ENCODE results near the gene C2orf49.
A peak's percentile ranks its signal among the peaks of the same experiment; 100 is the strongest.

C2orf49 gene

DNA sequence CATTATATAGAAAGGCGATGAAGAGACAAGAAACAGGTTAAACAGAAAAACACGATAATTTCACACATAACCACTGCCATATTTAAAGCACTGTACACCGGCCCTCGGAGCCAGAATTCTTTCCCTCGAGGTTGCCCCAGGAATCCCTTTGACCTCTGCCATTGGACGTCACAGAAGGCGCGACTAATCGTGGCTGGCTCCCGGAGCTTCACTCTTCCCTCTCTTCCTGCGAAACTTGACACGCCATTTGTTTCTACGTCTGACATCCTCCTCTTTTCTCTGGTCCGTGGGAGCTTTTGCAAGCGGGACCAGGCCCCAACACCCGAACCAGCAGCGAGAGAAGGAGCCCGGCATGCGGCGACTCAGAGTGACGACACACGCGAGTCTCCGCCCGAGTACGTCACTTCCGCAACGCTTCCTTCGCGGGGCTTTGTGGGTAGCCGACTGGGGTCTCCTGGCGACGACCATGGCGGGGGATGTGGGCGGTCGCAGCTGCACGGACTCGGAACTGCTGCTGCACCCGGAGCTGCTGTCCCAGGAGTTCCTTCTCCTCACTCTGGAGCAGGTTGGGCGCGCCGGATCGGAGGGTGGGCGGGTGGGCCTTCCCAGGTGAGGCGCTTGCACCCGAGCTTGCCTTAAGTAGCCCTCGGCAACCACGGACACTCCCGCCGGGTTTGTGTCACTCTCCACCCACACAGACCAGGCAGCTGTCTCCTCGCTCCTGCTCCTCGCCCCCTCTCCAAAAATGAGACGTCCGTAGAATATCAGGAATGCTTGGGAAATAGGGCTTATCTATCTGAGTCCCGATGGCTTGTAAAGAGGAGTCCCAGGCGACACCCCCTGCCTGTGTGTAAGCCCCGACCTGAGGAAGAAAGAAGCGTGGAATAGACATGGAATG lies at the start of gene C2orf49:
Gene C2orf49 (plus strand): TSS at position 419 of the 898 bp plus-strand sequence. CDS start 48 bp downstream, at position 467.
- Histone ChIP-seq H3K4me3 (ENCODE audit: low read length) (peak within 1 kb of the TSS; percentile 98), H3K27me3 (ENCODE audit: insufficient read depth, low read length) (no peaks in the 10 kb centered on the region), H3K9me3 (ENCODE audit: insufficient read depth, low read depth, low read length) (no peaks in the 10 kb centered on the region), H3K4me1 (ENCODE audit: insufficient read depth, low read length) (peaks cover 3% of the 10 kb centered on the region; the same call in 1 of the 2 replicates), H3K27ac (ENCODE audit: low read length) (peak within 1 kb of the TSS; percentile 92), H3K9ac (ENCODE audit: low read depth, low read length) (peak within 1 kb of the TSS; percentile 97), H3K36me3 (ENCODE audit: insufficient read depth, low read depth, low read length) (peaks cover 38% of the 10 kb centered on the region)

DNA sequence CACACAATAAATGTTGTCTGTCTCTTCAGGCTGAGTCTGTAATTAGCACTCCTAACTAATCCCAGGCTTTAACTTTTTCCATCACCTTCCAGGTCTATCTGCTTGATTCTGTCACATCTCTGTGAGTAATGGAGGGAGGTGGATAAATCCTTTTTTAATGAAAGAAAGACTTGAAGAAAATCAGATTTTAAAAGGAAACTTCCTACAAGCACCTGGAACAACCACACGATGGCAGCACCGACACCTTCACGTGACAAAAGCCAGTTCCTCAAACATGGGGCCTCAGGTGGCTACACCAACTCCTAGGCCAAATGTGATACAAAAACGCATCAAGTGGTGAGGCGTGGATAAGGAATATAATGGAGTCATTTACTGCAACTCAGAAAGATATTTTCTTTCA lies 49.6 kb upstream of the C2orf49 start:
- no peak overlapping the region for H3K27ac ChIP-seq (ENCODE audit: low read length)
- H3K4me3 ChIP-seq (ENCODE audit: low read length) = no peak overlapping the region
- H3K9me3 ChIP-seq (ENCODE audit: insufficient read depth, low read depth, low read length) = no peaks in the 10 kb centered on the region
- no peak overlapping the region for H3K9ac ChIP-seq (ENCODE audit: low read depth, low read length)
- H3K4me1 ChIP-seq (ENCODE audit: insufficient read depth, low read length) = no peaks in the 10 kb centered on the region
- H3K27me3 ChIP-seq (ENCODE audit: insufficient read depth, low read length) = no peaks in the 10 kb centered on the region
- H3K36me3 ChIP-seq (ENCODE audit: insufficient read depth, low read depth, low read length) = peaks cover 44% of the 10 kb centered on the region

DNA sequence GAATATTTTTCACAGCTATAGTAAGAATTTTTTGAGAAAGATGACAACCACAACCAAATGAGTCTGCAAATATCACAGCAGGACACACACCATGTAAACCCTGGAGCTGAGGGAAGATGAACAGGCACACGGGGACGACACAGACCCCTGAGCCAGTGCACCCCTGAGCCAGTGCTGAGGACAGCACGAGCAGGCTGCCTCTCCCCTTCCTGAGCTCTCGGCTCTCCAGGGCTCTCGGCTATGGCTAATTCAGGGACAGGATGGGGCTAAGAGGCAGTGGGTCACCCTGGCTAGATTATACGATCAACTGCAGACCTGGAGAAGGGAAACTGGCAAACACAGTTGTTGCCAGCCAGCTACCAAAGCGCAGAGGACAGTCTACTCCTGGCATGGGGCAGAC lies 49.2 kb upstream of the C2orf49 start:
- Histone ChIP-seq H3K4me3 (ENCODE audit: low read length) (no peak overlapping the region), H3K27me3 (ENCODE audit: insufficient read depth, low read length) (no peaks in the 10 kb centered on the region), H3K9ac (ENCODE audit: low read depth, low read length) (no peak overlapping the region), H3K36me3 (ENCODE audit: insufficient read depth, low read depth, low read length) (peaks cover 41% of the 10 kb centered on the region), H3K27ac (ENCODE audit: low read length) (no peak overlapping the region), H3K9me3 (ENCODE audit: insufficient read depth, low read depth, low read length) (no peaks in the 10 kb centered on the region), H3K4me1 (ENCODE audit: insufficient read depth, low read length) (no peaks in the 10 kb centered on the region)

DNA sequence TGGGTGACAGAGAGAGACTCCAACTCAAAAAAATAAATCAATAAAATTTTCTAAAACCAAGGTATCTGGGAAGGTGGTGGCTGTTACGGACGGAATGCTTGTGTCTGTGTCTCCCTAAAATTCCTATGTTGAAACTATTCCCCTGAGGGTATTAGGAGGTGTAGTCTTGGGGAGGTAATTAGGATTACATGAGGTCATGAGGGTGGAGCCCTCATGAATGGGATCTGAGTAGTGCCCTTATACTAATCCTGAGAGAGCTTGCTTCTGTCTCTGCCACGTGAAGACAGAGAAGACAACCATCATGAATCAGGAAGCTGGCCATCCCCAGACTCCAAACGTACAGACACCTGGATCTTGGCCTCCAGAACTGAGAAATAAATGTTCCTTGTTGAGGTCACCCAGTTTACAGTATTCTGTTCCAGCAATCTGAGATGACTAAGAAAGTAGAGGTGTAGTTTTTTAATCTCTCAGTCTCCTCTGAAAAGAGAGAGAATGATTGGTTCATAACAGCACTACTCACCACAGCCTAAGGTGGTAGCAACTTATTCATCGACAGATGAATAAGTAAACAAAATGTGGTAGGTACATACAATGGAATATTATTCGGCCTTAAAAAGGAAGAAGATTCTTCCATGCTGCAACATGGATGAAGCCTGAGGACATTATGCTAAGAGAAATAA lies 46.2 kb upstream of the C2orf49 start:
- Histone ChIP-seq H3K4me1 (ENCODE audit: insufficient read depth, low read length) (no peaks in the 10 kb centered on the region), H3K36me3 (ENCODE audit: insufficient read depth, low read depth, low read length) (peaks cover 51% of the 10 kb centered on the region), H3K27ac (ENCODE audit: low read length) (no peak overlapping the region), H3K27me3 (ENCODE audit: insufficient read depth, low read length) (no peaks in the 10 kb centered on the region), H3K9me3 (ENCODE audit: insufficient read depth, low read depth, low read length) (no peaks in the 10 kb centered on the region), H3K4me3 (ENCODE audit: low read length) (no peak overlapping the region), H3K9ac (ENCODE audit: low read depth, low read length) (no peak overlapping the region)

DNA sequence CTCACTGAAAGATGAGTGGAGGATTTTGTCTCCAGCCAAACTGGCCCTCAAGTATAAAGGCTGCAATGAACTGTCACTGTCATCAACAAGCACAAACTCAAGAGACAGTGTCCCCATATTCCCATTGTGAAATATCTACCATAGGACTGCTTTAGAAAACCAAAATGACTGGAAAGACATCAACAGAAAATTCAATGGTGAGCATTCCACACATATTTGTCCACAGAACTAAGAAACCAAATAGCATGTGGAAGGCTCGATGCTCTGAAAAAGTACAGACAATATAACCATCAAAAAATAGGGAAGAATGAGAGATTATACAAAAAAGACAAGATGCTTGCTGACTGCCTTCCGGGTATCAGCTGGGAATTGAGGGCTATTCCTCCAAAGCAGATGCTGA lies 45.4 kb upstream of the C2orf49 start:
- Histone ChIP-seq H3K9ac (ENCODE audit: low read depth, low read length) (no peak overlapping the region), H3K9me3 (ENCODE audit: insufficient read depth, low read depth, low read length) (no peaks in the 10 kb centered on the region), H3K27ac (ENCODE audit: low read length) (no peak overlapping the region), H3K27me3 (ENCODE audit: insufficient read depth, low read length) (no peaks in the 10 kb centered on the region), H3K4me1 (ENCODE audit: insufficient read depth, low read length) (no peaks in the 10 kb centered on the region), H3K4me3 (ENCODE audit: low read length) (no peak overlapping the region), H3K36me3 (ENCODE audit: insufficient read depth, low read depth, low read length) (peaks cover 52% of the 10 kb centered on the region)

DNA sequence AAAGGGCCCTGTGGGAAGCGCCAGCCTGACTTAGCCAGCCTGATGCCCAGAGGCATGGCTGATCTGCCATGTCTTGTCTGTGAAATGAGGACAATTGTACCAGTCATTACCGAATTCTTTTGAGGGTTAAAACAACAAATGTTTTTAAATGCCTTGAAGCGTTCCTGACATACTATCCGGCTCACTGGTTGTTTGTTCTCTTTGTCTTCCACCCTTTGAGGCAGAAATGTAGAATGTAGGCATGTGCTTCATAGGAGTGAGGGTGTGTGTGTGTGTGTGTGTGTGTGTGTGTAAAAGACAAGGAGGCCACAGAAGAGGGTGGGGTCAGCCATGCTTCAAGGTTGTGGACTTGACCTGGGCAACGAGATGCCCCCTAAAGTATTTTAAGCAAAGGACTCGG lies 43.3 kb upstream of the C2orf49 start:
- Histone ChIP-seq H3K4me1 (ENCODE audit: insufficient read depth, low read length) (no peaks in the 10 kb centered on the region), H3K27ac (ENCODE audit: low read length) (no peak overlapping the region), H3K4me3 (ENCODE audit: low read length) (no peak overlapping the region), H3K27me3 (ENCODE audit: insufficient read depth, low read length) (no peaks in the 10 kb centered on the region), H3K36me3 (ENCODE audit: insufficient read depth, low read depth, low read length) (peaks cover 68% of the 10 kb centered on the region), H3K9me3 (ENCODE audit: insufficient read depth, low read depth, low read length) (no peaks in the 10 kb centered on the region), H3K9ac (ENCODE audit: low read depth, low read length) (no peak overlapping the region)

DNA sequence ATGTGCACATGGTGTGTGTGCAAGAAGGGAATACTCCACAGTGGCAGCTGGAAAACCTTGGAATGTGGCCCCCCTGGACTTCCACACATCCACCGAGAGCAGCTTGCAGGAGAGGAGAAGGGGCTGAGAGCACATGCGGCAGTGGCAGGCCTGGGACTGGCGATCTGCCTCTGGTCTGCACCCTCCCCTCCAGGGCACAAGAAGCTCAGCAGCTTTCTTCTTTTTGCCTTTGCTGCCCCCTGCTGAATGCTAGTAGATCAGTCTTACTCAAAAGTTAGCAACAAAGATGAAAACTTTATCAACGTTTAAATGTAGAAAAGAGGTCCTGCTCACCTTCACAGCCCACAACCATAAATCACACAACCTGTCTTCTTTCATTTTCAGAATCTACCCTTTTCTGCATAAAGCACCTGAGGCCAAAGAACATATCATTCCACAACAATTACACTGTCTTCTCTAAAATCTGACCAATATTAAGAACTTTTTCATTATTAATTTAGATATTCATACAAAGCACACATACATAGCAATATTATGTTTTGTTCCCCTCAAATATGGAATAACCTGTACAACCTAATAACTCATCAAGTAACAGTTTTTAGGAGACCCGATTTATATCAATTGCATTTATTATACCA lies 42.4 kb upstream of the C2orf49 start:
- no peaks in the 10 kb centered on the region for H3K27me3 ChIP-seq (ENCODE audit: insufficient read depth, low read length)
- no peak overlapping the region for H3K27ac ChIP-seq (ENCODE audit: low read length)
- H3K9ac ChIP-seq (ENCODE audit: low read depth, low read length) = peak overlapping the region; percentile 8; the same call in 1 of the 2 replicates
- no peaks in the 10 kb centered on the region for H3K4me1 ChIP-seq (ENCODE audit: insufficient read depth, low read length)
- peaks cover 61% of the 10 kb centered on the region for H3K36me3 ChIP-seq (ENCODE audit: insufficient read depth, low read depth, low read length)
- no peaks in the 10 kb centered on the region for H3K9me3 ChIP-seq (ENCODE audit: insufficient read depth, low read depth, low read length)
- no peak overlapping the region for H3K4me3 ChIP-seq (ENCODE audit: low read length)

DNA sequence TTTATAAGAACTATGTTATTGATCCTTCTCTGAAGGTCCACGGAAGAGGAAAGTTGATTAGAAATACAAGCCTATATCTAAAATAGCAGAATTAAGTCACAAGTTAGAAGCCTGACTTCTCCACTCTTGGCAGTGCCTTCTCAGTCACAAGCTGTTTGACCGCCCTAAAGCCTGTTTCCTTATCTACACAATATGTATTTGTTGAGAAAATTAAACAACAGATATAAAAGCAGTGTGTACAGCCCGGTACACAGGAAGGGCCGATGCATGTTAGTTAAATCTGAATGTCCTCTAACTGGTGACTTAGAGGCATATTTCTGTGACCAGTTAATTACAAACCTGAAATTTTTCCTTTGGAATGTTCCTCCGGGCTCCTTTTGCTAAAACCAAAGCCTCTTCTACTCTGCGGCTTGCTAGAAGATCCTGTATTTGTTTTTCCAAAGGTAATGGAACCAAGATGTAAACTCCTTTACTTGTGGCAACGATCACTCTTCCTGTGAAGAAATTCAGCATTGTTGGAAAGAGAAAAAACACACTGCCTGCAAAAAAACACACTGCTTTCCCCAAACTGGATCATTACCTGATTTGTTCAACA lies 41.2 kb upstream of the C2orf49 start:
- Histone ChIP-seq H3K36me3 (ENCODE audit: insufficient read depth, low read depth, low read length) (peaks cover 54% of the 10 kb centered on the region), H3K9me3 (ENCODE audit: insufficient read depth, low read depth, low read length) (no peaks in the 10 kb centered on the region), H3K27me3 (ENCODE audit: insufficient read depth, low read length) (no peaks in the 10 kb centered on the region), H3K9ac (ENCODE audit: low read depth, low read length) (no peak overlapping the region), H3K27ac (ENCODE audit: low read length) (no peak overlapping the region), H3K4me3 (ENCODE audit: low read length) (no peak overlapping the region), H3K4me1 (ENCODE audit: insufficient read depth, low read length) (no peaks in the 10 kb centered on the region)

DNA sequence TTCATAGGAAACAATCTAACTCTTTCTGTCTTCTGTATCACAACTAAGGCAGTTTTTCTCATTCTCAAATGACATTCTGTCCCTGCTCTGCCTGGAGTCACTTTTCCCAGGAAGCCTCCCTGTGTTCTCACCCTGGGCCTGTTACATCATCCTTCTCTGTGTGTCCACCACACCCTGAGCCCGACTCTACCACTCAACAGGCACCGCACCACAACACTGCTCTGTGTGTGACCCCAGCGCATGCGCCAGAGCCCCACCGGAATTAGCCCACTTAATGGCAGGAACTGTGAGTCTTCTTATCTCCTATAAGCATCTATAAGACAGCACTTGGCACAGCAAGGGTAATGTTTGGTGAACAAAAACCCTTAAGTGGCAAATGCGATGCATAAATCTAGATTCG lies 40.1 kb upstream of the C2orf49 start:
- peaks cover 43% of the 10 kb centered on the region for H3K36me3 ChIP-seq (ENCODE audit: insufficient read depth, low read depth, low read length)
- no peaks in the 10 kb centered on the region for H3K9me3 ChIP-seq (ENCODE audit: insufficient read depth, low read depth, low read length)
- H3K9ac ChIP-seq (ENCODE audit: low read depth, low read length) = no peak overlapping the region
- H3K4me1 ChIP-seq (ENCODE audit: insufficient read depth, low read length) = no peaks in the 10 kb centered on the region
- no peak overlapping the region for H3K27ac ChIP-seq (ENCODE audit: low read length)
- no peaks in the 10 kb centered on the region for H3K27me3 ChIP-seq (ENCODE audit: insufficient read depth, low read length)
- no peak overlapping the region for H3K4me3 ChIP-seq (ENCODE audit: low read length)

DNA sequence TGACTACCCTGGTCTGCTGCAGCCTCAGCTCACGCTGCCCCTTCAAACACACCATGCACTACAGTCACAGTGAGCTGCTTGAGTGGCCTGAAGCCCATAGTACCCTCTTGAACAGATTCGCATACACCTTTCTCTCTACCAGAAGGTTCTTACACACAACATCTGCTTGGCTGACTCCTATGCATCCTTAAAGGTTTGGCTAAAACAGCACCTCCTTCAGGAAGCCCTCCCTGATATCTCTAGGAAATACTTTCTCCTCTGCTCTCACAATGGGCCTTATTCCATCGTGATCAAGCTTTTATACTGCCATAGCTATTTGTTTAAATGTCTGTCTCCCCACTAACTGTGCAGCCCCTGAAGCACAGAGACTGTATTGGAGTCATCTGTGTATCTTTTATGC lies 39.3 kb upstream of the C2orf49 start:
- Histone ChIP-seq H3K9ac (ENCODE audit: low read depth, low read length) (no peak overlapping the region), H3K27ac (ENCODE audit: low read length) (no peak overlapping the region), H3K4me1 (ENCODE audit: insufficient read depth, low read length) (no peaks in the 10 kb centered on the region), H3K9me3 (ENCODE audit: insufficient read depth, low read depth, low read length) (no peaks in the 10 kb centered on the region), H3K36me3 (ENCODE audit: insufficient read depth, low read depth, low read length) (peaks cover 39% of the 10 kb centered on the region), H3K4me3 (ENCODE audit: low read length) (no peak overlapping the region), H3K27me3 (ENCODE audit: insufficient read depth, low read length) (no peaks in the 10 kb centered on the region)

DNA sequence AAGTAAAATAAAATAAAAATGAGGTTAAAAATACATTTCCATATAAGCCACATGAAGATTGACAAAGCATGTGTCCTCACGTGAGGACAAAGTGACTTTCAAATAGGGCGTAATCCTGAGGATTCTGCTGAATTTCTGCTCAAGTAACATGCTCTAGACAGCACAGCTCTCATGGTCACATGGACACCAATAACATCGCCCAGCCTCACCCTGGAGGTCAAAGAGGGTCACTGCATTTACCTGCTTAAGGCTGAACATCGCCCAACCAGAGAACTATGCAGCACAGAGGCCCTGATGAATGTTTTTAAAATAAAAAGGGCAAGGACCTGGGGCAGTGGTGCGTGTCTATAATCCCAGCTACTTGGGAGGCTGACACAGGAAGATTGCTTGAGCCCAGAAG lies 38.0 kb upstream of the C2orf49 start:
- Histone ChIP-seq H3K4me1 (ENCODE audit: insufficient read depth, low read length) (no peaks in the 10 kb centered on the region), H3K27ac (ENCODE audit: low read length) (no peak overlapping the region), H3K4me3 (ENCODE audit: low read length) (no peak overlapping the region), H3K27me3 (ENCODE audit: insufficient read depth, low read length) (no peaks in the 10 kb centered on the region), H3K9me3 (ENCODE audit: insufficient read depth, low read depth, low read length) (no peaks in the 10 kb centered on the region), H3K36me3 (ENCODE audit: insufficient read depth, low read depth, low read length) (peaks cover 33% of the 10 kb centered on the region), H3K9ac (ENCODE audit: low read depth, low read length) (no peak overlapping the region)

Data from iPS-20b (cell line).